Chondrocyte (in vitro differentiated cells): Measurements from ENCODE around the gene PYHIN1. TPM values are rescaled to one million over a fixed set of nuclear protein-coding genes. Genes with fewer than 3 reads are reported as not detected.

ENCODE experiments used
- DNase-seq: peaks from one replicate; pipeline ENCODE4 v3.0.0; 2021; ENCODE audit warnings: mixed read lengths, low spot score
- H3K27ac Mint-ChIP-seq: one replicate; pipeline ENCODE4 v1.8.0; 2021; ENCODE audit warnings: mild to moderate bottlenecking, moderate library complexity, mixed read lengths; ENCODE audit not compliant: unreplicated experiment
- H3K27me3 Mint-ChIP-seq: 2 replicates; pipeline ENCODE4 v1.8.0; 2021; ENCODE audit warnings: low read depth, mixed read lengths
- H3K36me3 Mint-ChIP-seq: 2 replicates; pipeline ENCODE4 v1.8.0; 2021; ENCODE audit warnings: low read depth, mixed read lengths
- H3K4me1 Mint-ChIP-seq: 2 replicates; pipeline ENCODE4 v1.8.0; 2021; ENCODE audit warnings: low read depth, mild to moderate bottlenecking, mixed read lengths
- H3K4me3 Mint-ChIP-seq: one replicate; pipeline ENCODE4 v1.8.0; 2021; ENCODE audit warnings: mild to moderate bottlenecking, moderate library complexity, mixed read lengths; ENCODE audit not compliant: unreplicated experiment
- H3K9me3 Mint-ChIP-seq: 2 replicates; pipeline ENCODE4 v1.8.0; 2021; ENCODE audit warnings: low read depth, mixed read lengths
- CTCF ChIP-seq: fragments of 200-600 bp; sonication (generic); IDR thresholded peaks from 2 replicates; pipeline ENCODE4 v1.5.0; 2021; ENCODE audit warnings: antibody characterized with exemption, mild to moderate bottlenecking, moderate library complexity
- total RNA-seq: library from RNA; stranded (reverse); gene quantifications from 3 replicates; pipeline ENCODE4 v1.2.1, GENCODE V29; 2021

Gene PYHIN1
- total RNA-seq, 1 donor from 2014 or later: not detected

- Mint-ChIP-seq H3K4me3 (peak overlapping the region; percentile 61), H3K27ac (no peak overlapping the region), H3K27me3 (no peaks in the 10 kb centered on the region), H3K9me3 (no peaks in the 10 kb centered on the region), H3K4me1 (peaks cover 23% of the 10 kb centered on the region), H3K36me3 (no peaks in the 10 kb centered on the region)
- TF ChIP-seq CTCF: peak; percentile 47
- no peak for DNase-seq
These were observed 66.9 kb downstream of the PYHIN1 start for GRCh38 chr1:158998037-158998780.

- TF ChIP-seq CTCF: peak; percentile 100
- H3K4me3 Mint-ChIP-seq: peak overlapping the region; percentile 61
- no peaks in the 10 kb centered on the region for H3K36me3 Mint-ChIP-seq
- no peak overlapping the region for H3K27ac Mint-ChIP-seq
- H3K27me3 Mint-ChIP-seq: no peaks in the 10 kb centered on the region
- H3K4me1 Mint-ChIP-seq: peaks cover 23% of the 10 kb centered on the region
- DNase-seq: no peak
- no peaks in the 10 kb centered on the region for H3K9me3 Mint-ChIP-seq
These were observed 67.4 kb downstream of the PYHIN1 start for GRCh38 chr1:158998781-158999161.

GRCh38 chr1:158999316-159000069, 68.1 kb downstream of the PYHIN1 start:
- DNase-seq: no peak
- Mint-ChIP-seq H3K4me3 (peak overlapping the region; percentile 61), H3K4me1 (peaks cover 23% of the 10 kb centered on the region), H3K27me3 (no peaks in the 10 kb centered on the region), H3K9me3 (no peaks in the 10 kb centered on the region), H3K27ac (peak overlapping the region; percentile 87), H3K36me3 (no peaks in the 10 kb centered on the region)
- no peak for TF ChIP-seq CTCF

- DNase-seq: no peak
- no peak for TF ChIP-seq CTCF
- peak overlapping the region; percentile 87 for H3K27ac Mint-ChIP-seq
- no peaks in the 10 kb centered on the region for H3K36me3 Mint-ChIP-seq
- H3K4me1 Mint-ChIP-seq: peaks cover 23% of the 10 kb centered on the region
- H3K4me3 Mint-ChIP-seq: peak overlapping the region; percentile 61
- no peaks in the 10 kb centered on the region for H3K9me3 Mint-ChIP-seq
- H3K27me3 Mint-ChIP-seq: peaks cover 2% of the 10 kb centered on the region
These were observed 68.7 kb downstream of the PYHIN1 start for GRCh38 chr1:159000070-159000409.

- no peaks in the 10 kb centered on the region for H3K9me3 Mint-ChIP-seq
- H3K36me3 Mint-ChIP-seq: no peaks in the 10 kb centered on the region
- TF ChIP-seq CTCF: no peak
- no peak for DNase-seq
- peaks cover 23% of the 10 kb centered on the region for H3K4me1 Mint-ChIP-seq
- peaks cover 2% of the 10 kb centered on the region for H3K27me3 Mint-ChIP-seq
- peak overlapping the region; percentile 67 for H3K27ac Mint-ChIP-seq
- H3K4me3 Mint-ChIP-seq: peak overlapping the region; percentile 24
These were observed 69.3 kb downstream of the PYHIN1 start for GRCh38 chr1:159000625-159001024.
